DMS114 treated with DMSO at 0.1 percent for 48 hours (cell line): Measurements from ENCODE around the gene PANK4.

Source experiments
- DNase-seq: peaks from one replicate; lab custom pipeline; 2025; ENCODE audit not compliant: unreplicated experiment; lab: John Stamatoyannopoulos, UW

Gene PANK4

GRCh38 chr1:2514863-2515762 lies 11.3 kb downstream of the PANK4 start:
- DNase-seq = no peak

DNA sequence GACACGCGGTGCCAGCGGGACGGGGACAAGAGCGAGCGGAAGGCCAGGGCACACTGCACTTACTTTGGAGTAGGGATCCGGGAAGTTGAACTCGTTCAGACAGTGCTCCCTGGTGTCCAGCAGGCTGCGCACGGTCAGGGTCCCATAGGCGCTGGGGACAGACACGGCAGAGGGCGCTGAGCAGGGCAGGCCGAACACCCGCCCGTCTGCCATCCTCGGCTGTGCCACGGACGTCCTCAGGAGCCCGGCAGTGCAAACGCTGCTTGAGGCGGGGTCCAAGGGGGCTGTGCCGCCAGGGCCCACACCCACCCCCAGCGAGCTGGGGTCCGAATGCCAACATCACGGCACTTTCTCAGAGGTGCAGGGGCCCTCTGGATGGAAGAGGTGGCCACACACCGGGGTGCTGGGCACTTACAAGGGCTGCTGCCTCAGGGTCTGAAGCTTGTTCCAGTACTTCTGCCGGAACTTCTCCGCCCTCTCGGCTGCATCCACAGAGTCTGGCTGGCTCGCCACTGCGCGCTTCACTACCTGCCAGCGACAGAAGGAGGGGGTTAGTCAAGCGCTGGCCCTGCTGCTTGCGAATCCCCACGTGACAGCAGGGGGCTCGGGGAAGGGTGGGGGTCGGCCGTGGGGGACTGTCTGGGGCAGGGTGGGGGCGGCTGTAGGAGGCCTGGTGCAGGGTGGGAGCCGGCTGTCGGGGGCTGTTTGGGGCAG lies 12.3 kb downstream of the PANK4 start:
- no peak for DNase-seq

DNA sequence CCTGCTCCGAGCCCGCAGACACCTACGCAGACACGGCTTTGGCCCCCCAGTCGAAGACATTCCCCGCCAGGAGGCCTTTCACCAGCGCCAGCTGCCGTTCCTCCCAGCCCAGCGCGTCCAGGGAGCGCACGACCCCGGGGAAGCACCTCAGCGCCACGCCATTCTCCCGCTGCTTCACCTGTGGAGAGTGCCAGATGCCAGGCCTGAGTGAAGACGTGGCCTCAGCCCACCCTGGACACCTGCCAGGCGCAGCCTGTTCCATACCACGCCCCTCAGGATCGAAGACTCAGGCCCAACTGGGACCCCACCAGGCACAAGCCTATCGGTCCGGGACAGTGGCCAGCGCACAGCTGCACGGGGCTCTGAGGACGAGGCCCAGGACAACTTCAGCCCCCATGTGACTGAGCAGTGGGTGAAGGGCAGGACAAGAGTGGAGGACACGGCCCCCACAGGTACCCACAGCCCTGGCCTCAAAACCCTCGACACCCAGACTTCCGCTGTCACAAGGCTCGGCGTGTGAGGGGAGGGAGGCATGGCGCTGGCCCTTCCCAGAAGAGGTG lies 13.5 kb downstream of the PANK4 start:
- DNase-seq = no peak

GRCh38 chr1:2510366-2511155 lies 15.8 kb downstream of the PANK4 start:
- no peak for DNase-seq

DNA sequence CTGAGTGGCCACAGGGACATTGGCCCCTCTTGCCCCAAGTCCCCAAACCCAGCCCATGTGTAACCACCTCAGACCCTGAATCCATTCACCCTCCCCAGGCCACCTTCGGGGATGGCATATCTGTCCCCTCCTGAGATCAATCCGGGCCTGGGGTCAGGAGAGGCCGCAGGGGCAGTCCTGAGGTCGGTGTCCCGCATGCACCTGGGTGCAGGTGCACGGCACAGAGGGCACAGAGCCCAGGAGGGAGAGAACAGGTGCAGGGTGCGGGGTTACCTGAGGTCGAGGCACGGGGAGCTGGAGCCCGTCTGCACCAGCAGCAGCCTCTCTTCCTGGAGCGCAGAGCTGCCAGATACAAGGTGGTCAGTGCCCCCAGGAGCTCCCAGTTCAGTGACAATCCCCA lies 16.8 kb downstream of the PANK4 start:
- no peak for DNase-seq

- no peak for DNase-seq
Measured at GRCh38 chr1:2508751-2509150, 17.6 kb downstream of the PANK4 start.

DNA sequence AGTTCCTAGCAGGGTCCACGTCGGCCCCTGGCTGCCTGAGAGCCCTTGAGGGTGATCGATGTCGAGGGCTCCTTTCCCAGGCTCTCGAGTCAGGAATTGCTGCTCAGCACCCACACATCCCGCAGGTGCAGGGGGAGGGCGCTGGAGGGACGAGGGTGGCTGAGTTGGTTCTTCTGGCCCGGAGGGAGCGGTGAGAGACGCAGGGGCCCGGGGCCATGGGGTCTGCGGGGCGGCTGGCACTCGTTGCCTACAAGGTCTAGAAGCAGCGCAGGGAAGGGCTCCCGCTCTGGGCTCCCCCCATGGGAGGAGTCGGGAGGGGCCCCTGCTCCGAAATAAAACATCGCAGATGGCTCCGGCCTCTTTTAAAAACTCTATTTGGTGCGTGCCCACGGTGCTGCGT lies 18.2 kb downstream of the PANK4 start:
- DNase-seq = no peak

DNA sequence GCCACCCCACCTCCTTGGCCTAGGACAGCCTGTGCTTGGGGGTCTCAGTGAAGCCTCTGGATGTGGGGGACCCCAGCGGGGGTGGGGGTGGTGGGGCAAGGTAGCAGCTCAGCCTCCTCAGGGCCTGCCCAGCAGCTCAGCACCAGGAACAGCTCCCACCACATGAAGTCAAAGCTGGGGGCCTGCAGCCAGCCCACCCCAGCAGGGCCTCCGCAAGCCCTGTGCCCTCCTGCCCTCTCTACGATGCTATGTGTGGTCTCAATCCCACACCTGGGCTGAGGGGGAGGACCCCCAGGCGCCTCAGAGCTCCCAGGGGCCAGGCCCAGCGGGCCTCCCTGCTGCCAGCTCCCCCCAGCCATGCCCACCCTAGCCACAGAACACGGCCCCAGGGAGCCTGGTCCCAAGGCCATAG lies 18.6 kb downstream of the PANK4 start:
- DNase-seq = no peak

- DNase-seq = no peak
Measured at GRCh38 chr1:2506901-2507565, 19.4 kb downstream of the PANK4 start.

DNA sequence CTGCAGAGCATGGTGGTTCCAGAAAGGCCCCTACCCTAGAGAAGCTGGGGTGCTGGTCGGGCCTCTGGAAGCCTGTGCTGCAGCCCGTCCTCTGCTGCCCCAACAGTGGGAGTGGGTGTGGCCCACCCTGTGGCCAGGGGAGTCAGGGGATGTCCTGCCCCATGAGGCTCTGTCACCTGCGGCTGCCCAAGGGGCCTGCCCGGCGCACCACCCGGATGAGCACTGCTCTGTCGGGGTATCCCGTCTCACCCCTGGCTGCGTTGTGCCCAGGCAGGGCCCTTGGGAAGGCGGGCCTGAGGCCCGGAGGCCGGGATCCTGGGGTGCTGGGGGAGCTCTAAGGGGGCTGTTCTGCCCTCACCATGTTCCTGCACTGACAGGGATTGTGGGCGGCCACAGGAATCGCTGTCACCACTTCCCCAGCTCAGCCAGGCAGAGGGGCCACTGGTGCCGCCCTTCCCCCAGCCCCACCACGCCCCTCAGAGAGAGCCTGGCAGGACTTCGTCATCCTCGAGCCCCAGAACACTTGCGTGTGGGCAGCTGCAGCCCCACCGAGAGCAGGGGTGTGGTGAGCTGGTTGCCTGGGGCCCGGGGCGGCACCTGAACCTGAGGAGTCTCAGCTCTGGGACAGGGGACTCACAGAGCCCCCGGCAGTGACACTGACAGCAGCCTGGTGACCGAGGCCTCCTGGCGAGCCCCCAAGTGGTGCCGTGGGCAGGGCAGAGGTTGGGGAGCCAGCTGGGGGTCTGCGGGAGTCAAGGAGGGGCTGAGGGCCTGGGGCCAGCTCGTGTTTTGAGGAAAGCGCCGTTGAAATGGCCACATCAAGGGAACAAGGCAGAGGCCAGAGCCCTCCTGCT lies 20.2 kb downstream of the PANK4 start:
- no peak for DNase-seq

GRCh38 chr1:2505461-2505994 lies 20.9 kb downstream of the PANK4 start:
- no peak for DNase-seq

DNA sequence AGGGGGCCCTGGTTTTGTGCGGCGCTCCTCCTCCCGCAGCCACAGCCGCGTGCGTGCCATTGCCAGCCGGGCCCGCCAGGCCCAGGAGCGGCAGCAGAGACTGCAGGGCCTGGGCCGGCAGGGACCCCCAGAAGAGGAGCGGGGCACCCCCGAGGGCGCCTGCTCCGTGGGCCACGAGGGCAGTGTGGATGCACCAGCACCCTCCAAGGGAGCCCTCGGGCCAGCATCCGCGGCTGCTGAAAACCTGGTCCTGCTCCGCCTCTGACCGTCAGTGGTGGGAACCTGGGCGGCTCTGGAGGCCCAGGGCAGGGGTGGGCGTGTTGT lies 21.5 kb downstream of the PANK4 start:
- DNase-seq = no peak

DNA sequence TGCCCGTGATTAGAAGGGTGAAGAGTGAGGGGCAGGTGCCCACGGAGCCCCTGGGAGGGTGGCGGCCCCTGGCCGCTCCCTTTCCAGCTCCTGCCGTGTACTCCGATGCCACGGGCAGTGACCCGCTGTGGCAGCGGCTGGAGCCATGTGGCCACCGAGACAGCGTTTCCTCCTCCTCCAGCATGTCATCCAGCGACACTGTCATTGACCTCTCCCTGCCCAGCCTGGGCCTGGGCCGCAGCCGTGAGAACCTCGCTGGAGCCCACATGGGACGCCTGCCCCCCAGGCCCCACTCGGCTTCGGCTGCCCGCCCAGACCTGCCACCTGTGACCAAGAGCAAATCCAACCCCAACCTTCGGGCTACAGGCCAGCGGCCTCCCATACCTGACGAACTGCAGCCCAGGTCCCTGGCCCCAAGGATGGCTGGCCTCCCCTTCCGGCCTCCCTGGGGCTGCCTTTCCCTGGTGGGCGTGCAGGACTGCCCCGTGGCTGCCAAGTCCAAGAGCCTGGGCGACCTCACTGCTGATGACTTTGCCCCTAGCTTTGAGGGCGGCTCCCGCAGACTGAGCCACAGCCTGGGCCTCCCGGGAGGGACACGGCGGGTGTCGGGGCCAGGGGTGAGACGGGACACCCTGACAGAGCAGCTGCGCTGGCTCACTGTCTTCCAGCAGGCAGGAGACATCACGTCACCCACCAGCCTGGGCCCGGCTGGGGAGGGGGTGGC lies 22.0 kb downstream of the PANK4 start:
- DNase-seq = no peak

GRCh38 chr1:2503554-2504224 lies 22.7 kb downstream of the PANK4 start:
- no peak for DNase-seq

DNA sequence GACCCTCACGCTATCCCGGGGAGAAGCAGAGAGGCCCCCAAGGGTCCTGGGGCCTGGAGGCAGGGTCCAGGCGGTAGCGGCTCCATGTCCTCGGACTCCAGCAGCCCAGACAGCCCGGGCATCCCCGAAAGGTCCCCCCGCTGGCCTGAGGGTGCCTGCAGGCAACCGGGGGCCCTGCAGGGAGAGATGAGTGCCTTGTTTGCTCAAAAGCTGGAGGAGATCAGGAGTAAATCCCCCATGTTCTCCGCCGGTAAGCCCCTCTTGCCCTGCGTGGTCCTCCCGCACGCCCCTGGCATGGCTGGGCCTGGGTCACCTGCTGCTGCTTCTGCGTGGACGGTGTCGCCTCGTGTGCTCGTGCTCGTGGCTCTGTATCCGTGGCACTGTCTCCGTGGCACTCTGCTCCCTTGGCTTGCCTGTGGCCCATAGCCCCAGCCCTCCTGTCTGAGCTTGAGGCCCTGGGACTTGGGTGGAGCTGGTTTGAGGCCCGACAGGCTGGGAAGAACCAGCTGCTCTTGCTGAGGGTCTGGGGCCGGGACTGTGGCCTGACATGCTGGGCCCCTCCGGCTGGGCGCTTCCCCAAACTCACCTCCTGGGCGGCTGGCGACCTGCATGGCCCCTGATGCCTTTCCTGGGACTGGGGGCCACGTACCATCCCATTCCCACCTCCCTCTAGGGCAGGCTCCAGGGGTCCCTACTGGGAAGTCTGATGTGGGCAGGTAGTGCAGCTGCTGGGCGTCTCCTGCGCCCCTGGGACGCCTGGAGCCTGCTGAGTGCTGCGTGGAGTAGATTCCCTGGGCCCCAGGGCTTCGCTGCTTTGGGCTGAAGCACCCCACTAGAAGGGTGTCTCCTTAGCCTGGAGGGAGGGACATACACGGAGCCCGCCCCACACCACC lies 23.5 kb downstream of the PANK4 start:
- DNase-seq = no peak

- DNase-seq = no peak
Measured at GRCh38 chr1:2502210-2502609, 24.2 kb downstream of the PANK4 start.

- DNase-seq = no peak
Measured at GRCh38 chr1:2501820-2502119, 24.6 kb downstream of the PANK4 start.
